Measurements from ENCODE around the gene ZBTB47. TPM values are rescaled to one million over a fixed set of nuclear protein-coding genes. Genes with fewer than 3 reads are reported as not detected.

Gene ZBTB47
- total and polyA plus RNA-seq, 2 experiments from 2014 or later, result 0.48 to 2.8 TPM

GRCh38 chr3:42668793-42669217 is 15.3 kb downstream of the ZBTB47 start:
- Mint-ChIP-seq H3K27me3 (ENCODE audit: insufficient read depth, low read depth, poor library complexity) (no peaks in the 10 kb centered on the region), H3K27ac (no peak overlapping the region), H3K36me3 (ENCODE audit: low read depth) (no peaks in the 10 kb centered on the region), H3K9me3 (0 out of 3 replicates have a peak, but pooled peaks cover 6% of the 10 kb centered on the region), H3K4me3 (no peak overlapping the region), H3K4me1 (peaks cover 9% of the 10 kb centered on the region; the same call in 2 of the 3 replicates)
- Histone ChIP-seq H3K27ac (ENCODE audit: low read depth) (no peak overlapping the region), H3K4me1 (ENCODE audit: insufficient read depth) (no peaks in the 10 kb centered on the region), H3F3A (replicated peaks; ENCODE audit: low read depth) (no peaks in the 10 kb centered on the region), H3K79me2 (replicated peaks; ENCODE audit: insufficient read depth) (no peaks in the 10 kb centered on the region), H3K27me3 (ENCODE audit: insufficient read depth) (no peaks in the 10 kb centered on the region), H3K4me3 (no peak overlapping the region), H3K9me2 (ENCODE audit: insufficient read depth) (0 out of 2 replicates have a peak, but pooled peaks cover 9% of the 10 kb centered on the region), H3K4me2 (no peak overlapping the region), H2AFZ (no peak overlapping the region), H4K20me1 (replicated peaks; ENCODE audit: insufficient read depth) (no peaks in the 10 kb centered on the region), H3K36me3 (ENCODE audit: insufficient read depth) (no peaks in the 10 kb centered on the region)
- DNase-seq (ENCODE audit: low spot score) (no peak), ATAC-seq (no peak)
- no peak for TF ChIP-seq NANOG (IDR thresholded peaks at IDR 0.05; ENCODE audit: borderline replicate concordance)

- Histone ChIP-seq H3K79me2 (replicated peaks; ENCODE audit: insufficient read depth) (no peaks in the 10 kb centered on the region), H3K36me3 (ENCODE audit: insufficient read depth) (no peaks in the 10 kb centered on the region), H3K27ac (ENCODE audit: low read depth) (no peak overlapping the region), H3K9me2 (ENCODE audit: insufficient read depth) (0 out of 2 replicates have a peak, but pooled peaks cover 9% of the 10 kb centered on the region), H2AFZ (no peak overlapping the region), H3K4me3 (no peak overlapping the region), H3F3A (replicated peaks; ENCODE audit: low read depth) (no peaks in the 10 kb centered on the region), H3K4me2 (no peak overlapping the region), H4K20me1 (replicated peaks; ENCODE audit: insufficient read depth) (no peaks in the 10 kb centered on the region), H3K4me1 (ENCODE audit: insufficient read depth) (no peaks in the 10 kb centered on the region), H3K27me3 (ENCODE audit: insufficient read depth) (no peaks in the 10 kb centered on the region)
- DNase-seq (ENCODE audit: low spot score) (no peak), ATAC-seq (no peak)
- Mint-ChIP-seq H3K36me3 (ENCODE audit: low read depth) (no peaks in the 10 kb centered on the region), H3K4me1 (peaks cover 9% of the 10 kb centered on the region; the same call in 2 of the 3 replicates), H3K4me3 (no peak overlapping the region), H3K9me3 (0 out of 3 replicates have a peak, but pooled peaks cover 6% of the 10 kb centered on the region), H3K27ac (no peak overlapping the region), H3K27me3 (ENCODE audit: insufficient read depth, low read depth, poor library complexity) (no peaks in the 10 kb centered on the region)
- no peak for TF ChIP-seq REST (IDR thresholded peaks at IDR 0.05; ENCODE audit: unreplicated experiment)
- TF ChIP-seq POLR2AphosphoS5 (IDR thresholded peaks at IDR 0.05; ENCODE audit: low read depth), result no peak
- TF ChIP-seq ETS1 (IDR thresholded peaks at IDR 0.05), result no peak
- no peak for TF ChIP-seq EZH2phosphoT487 (IDR thresholded peaks at IDR 0.05; ENCODE audit: unreplicated experiment)
- no peak for TF ChIP-seq ZNF114 (CRISPR knock-in tag; IDR thresholded peaks at IDR 0.05)
These were observed 16.6 kb downstream of the ZBTB47 start for GRCh38 chr3:42670051-42670576.
